Prostate gland (tissue), 2 donors: ENCODE measurements around the gene USP20. TPM values are rescaled to one million over a fixed set of nuclear protein-coding genes. Genes with fewer than 3 reads are reported as not detected.

ENCODE experiments used
- DNase-seq: peaks from one replicate; pipeline ENCODE4 v3.0.0-alpha.2; 2019; ENCODE audit warnings: low spot score
- H3K27ac ChIP-seq, 2 donors: fragments of 200-600 bp; sonication (generic); 2 replicates each; pipeline ENCODE4 v1.5.1; 2017 to 2019
- H3K27me3 ChIP-seq: fragments of 200-600 bp; sonication (generic); replicated peaks from 2 replicates; pipeline ENCODE4 v1.5.1; 2019; ENCODE audit not compliant: insufficient read depth
- H3K36me3 ChIP-seq, 2 donors: fragments of 200-600 bp; sonication (generic); 1 replicate in 1 of 2; 2 replicates in 1 of 2; pipeline versions ENCODE4 v1.5.1 to v1.8.1; 2017 to 2019
- H3K4me1 ChIP-seq: fragments of 200-600 bp; sonication (generic); replicated peaks from 2 replicates; pipeline ENCODE4 v1.5.1; 2019
- H3K4me3 ChIP-seq, 2 donors: fragments of 200-600 bp; sonication (generic); 2 replicates each; pipeline ENCODE4 v1.5.1; 2017 to 2019
- H3K9me3 ChIP-seq: fragments of 200-600 bp; sonication (generic); 2 replicates; pipeline ENCODE4 v1.5.1; 2017
- POLR2A ChIP-seq: fragments of 450-650 bp; IDR thresholded peaks from one replicate; pipeline ENCODE4 v1.6.1; 2016; ENCODE audit warnings: antibody characterized with exemption, mild to moderate bottlenecking
- POLR2AphosphoS5 ChIP-seq: sonication (generic); formaldehyde crosslinking; IDR thresholded peaks from one replicate; pipeline ENCODE4 v1.6.1; 2017; ENCODE audit warnings: antibody characterized with exemption
- WGBS: methylation state at CpG from one replicate; pipeline ENCODE4 v1.1.5; 2018; 5-methylcytosine and 5-hydroxymethylcytosine counted together
- intact Hi-C: fragments of 100-400 bp; cut with DNase I; formaldehyde crosslinking; loops from one replicate; pipeline ENCODE4 v1.14.2; 2022
- total RNA-seq, 2 donors: library from RNA; depleted of rRNA; stranded (reverse); fragments of >200 nt; gene quantifications; one replicate each; pipeline ENCODE4 v1.1.0, GENCODE V29; 2016
- TF ChIP-seq, protein P1 (sequence below), 4 experiments: fragments of 200-600 bp in 2 of 4; fragments of 450-650 bp in 2 of 4; sonication (generic) in 2 of 4; IDR thresholded peaks; 1 replicate in 3 of 4; 2 replicates in 1 of 4; pipeline ENCODE4 v1.5.1; 2016 to 2019; ENCODE audit warnings: antibody characterized with exemption in 4 of 4, mild to moderate bottlenecking in 2 of 4, moderate library complexity in 2 of 4

The USP20 gene
- total RNA-seq, 2 donors from 2014 or later: 34.8 to 53.5 TPM

DNA sequence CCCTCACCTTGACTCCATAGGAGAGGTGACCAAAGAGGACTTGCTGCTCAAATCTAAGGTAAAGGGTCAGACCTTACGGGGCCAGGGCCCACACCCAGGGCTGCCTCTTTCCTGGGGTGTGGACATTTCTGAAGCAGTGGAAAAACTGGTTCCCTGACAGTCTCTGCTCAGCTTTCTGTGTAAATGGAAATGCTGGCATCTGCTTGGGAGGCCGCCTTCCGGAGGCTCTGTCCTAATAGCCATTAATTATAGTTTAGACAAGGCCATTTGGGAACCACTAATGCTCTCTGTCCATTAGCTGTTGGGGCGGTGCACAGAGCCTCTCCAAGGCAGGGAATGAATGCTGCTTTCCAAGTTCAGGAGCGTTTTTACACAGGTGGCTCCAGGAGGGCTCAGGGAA is 17.3 kb downstream of the USP20 start:
- Histone ChIP-seq H3K4me3 (no peak overlapping the region), H3K27me3 (no peaks in the 10 kb centered on the region), H3K36me3 (peaks cover 0 to 7% of the 10 kb centered on the region in 2 donors), H3K4me1 (no peaks in the 10 kb centered on the region), H3K9me3 (no peaks in the 10 kb centered on the region), H3K27ac (peak overlapping the region; percentile 39 to 64)
- TF ChIP-seq POLR2AphosphoS5: peak; percentile 72
- no peak for TF ChIP-seq POLR2A
- peak; percentile 60 for DNase-seq
- 50% methylated on average over 5 of the region's 5 CpGs for WGBS
- intact Hi-C loops: no loop called here

DNA sequence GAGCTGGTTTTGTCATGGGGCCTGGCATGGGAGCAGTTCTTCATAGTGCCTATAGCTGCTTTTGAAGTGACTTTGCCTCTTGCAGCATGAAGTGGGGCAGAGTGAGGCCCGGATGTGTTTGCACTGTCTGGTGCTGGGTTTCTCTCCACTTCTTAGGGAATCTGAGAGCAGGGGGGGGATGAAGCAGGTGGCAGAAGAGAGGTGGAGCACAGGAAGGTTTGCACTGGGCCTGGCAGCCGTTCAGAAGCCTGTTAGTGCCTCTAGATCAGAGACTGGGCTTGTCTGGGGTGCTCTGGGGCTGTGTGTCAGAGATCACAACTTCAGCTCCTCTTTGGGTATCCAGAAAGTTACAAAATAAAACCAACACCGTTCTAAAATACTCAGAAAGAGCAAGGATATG is 18.4 kb downstream of the USP20 start:
- H3K36me3 ChIP-seq: peaks cover 0 to 12% of the 10 kb centered on the region in 2 donors
- intact Hi-C loops: no loop called here
- no peaks in the 10 kb centered on the region for H3K4me1 ChIP-seq
- H3K9me3 ChIP-seq: no peaks in the 10 kb centered on the region
- TF ChIP-seq POLR2AphosphoS5 (no peak), POLR2A (no peak)
- TF ChIP-seq, protein P1, sequence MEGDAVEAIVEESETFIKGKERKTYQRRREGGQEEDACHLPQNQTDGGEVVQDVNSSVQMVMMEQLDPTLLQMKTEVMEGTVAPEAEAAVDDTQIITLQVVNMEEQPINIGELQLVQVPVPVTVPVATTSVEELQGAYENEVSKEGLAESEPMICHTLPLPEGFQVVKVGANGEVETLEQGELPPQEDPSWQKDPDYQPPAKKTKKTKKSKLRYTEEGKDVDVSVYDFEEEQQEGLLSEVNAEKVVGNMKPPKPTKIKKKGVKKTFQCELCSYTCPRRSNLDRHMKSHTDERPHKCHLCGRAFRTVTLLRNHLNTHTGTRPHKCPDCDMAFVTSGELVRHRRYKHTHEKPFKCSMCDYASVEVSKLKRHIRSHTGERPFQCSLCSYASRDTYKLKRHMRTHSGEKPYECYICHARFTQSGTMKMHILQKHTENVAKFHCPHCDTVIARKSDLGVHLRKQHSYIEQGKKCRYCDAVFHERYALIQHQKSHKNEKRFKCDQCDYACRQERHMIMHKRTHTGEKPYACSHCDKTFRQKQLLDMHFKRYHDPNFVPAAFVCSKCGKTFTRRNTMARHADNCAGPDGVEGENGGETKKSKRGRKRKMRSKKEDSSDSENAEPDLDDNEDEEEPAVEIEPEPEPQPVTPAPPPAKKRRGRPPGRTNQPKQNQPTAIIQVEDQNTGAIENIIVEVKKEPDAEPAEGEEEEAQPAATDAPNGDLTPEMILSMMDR (IDR thresholded peaks at IDR 0.05): no peak
- no peak overlapping the region for H3K4me3 ChIP-seq
- no peaks in the 10 kb centered on the region for H3K27me3 ChIP-seq
- DNase-seq: no peak
- H3K27ac ChIP-seq: no peak overlapping the region
- WGBS: 56% methylated on average over 3 of the region's 3 CpGs

GRCh38 chr9:129854588-129855110 is 19.4 kb downstream of the USP20 start:
- H3K4me3 ChIP-seq: no peak overlapping the region
- H3K27me3 ChIP-seq: no peaks in the 10 kb centered on the region
- H3K27ac ChIP-seq: no peak overlapping the region
- H3K36me3 ChIP-seq: peaks cover 0 to 12% of the 10 kb centered on the region in 2 donors
- 96% methylated on average over 4 of the region's 4 CpGs for WGBS
- no peaks in the 10 kb centered on the region for H3K4me1 ChIP-seq
- DNase-seq: no peak
- no peaks in the 10 kb centered on the region for H3K9me3 ChIP-seq
- intact Hi-C loops: no loop called here
- TF ChIP-seq POLR2A (no peak), POLR2AphosphoS5 (no peak)
- TF ChIP-seq, protein P1 (IDR thresholded peaks at IDR 0.05): no peak

- Histone ChIP-seq H3K27ac (no peak overlapping the region), H3K36me3 (peaks cover 8 to 12% of the 10 kb centered on the region in 2 donors), H3K4me3 (no peak overlapping the region), H3K27me3 (no peaks in the 10 kb centered on the region), H3K9me3 (no peaks in the 10 kb centered on the region), H3K4me1 (no peaks in the 10 kb centered on the region)
- DNase-seq: no peak
- intact Hi-C loops: no loop called here
- WGBS: 89% methylated on average over 7 of the region's 7 CpGs
- TF ChIP-seq POLR2A (no peak), POLR2AphosphoS5 (no peak)
- TF ChIP-seq, protein P1 (IDR thresholded peaks at IDR 0.05): no peak
These were observed 21.9 kb downstream of the USP20 start for GRCh38 chr9:129857207-129857606.

GRCh38 chr9:129858167-129858962 is 23.1 kb downstream of the USP20 start:
- H3K27ac ChIP-seq: no peak overlapping the region
- 86% methylated on average over 9 of the region's 11 CpGs for WGBS
- H3K4me1 ChIP-seq: no peaks in the 10 kb centered on the region
- no peak for TF ChIP-seq POLR2A
- no peak for TF ChIP-seq POLR2AphosphoS5
- TF ChIP-seq, protein P1 (IDR thresholded peaks at IDR 0.05): no peak
- intact Hi-C loops: no loop called here
- peaks cover 12 to 14% of the 10 kb centered on the region in 2 donors for H3K36me3 ChIP-seq
- no peak overlapping the region for H3K4me3 ChIP-seq
- no peaks in the 10 kb centered on the region for H3K9me3 ChIP-seq
- H3K27me3 ChIP-seq: no peaks in the 10 kb centered on the region
- no peak for DNase-seq
